KMS-11 (cell line): ENCODE measurements around the gene BAIAP2L1.
A peak's percentile ranks its signal among the peaks of the same experiment; 100 is the strongest.
"Not testable (repeated sequence)": the region's sequence is repeated elsewhere in the genome, so short reads cannot be mapped to it uniquely, and the experiment has no call there.

Source experiments
- H2AFZ ChIP-seq: fragments of 200-600 bp; sonication (generic); 2 replicates; pipeline ENCODE4 v1.6.1; 2016; ENCODE audit warnings: antibody characterized with exemption, mixed run types, low read depth
- H3K27ac ChIP-seq: fragments of 200-600 bp; sonication (generic); 2 replicates; pipeline ENCODE4 v1.6.1; 2016; ENCODE audit warnings: mild to moderate bottlenecking, mixed run types
- H3K27me3 ChIP-seq: fragments of 200-600 bp; sonication (generic); 2 replicates; pipeline ENCODE4 v1.6.1; 2017; ENCODE audit warnings: mild to moderate bottlenecking, low read depth, mixed run types, moderate library complexity; ENCODE audit not compliant: insufficient read depth
- H3K36me3 ChIP-seq: fragments of 200-600 bp; sonication (generic); 2 replicates; pipeline ENCODE4 v1.6.1; 2017; ENCODE audit warnings: mild to moderate bottlenecking, mixed run types; ENCODE audit not compliant: insufficient read depth
- H3K4me1 ChIP-seq: fragments of 200-600 bp; sonication (generic); 2 replicates; pipeline ENCODE4 v1.6.1; 2016; ENCODE audit warnings: mild to moderate bottlenecking, low read depth, mixed run types; ENCODE audit not compliant: poor library complexity, severe bottlenecking
- H3K4me2 ChIP-seq: fragments of 200-600 bp; sonication (generic); 2 replicates; pipeline ENCODE4 v1.7.0; 2016; ENCODE audit warnings: mild to moderate bottlenecking, mixed run types
- H3K4me3 ChIP-seq: fragments of 200-600 bp; sonication (generic); IDR thresholded peaks from 2 replicates; pipeline ENCODE4 v1.6.1; 2017; ENCODE audit warnings: low read depth, low read length, mixed read lengths; ENCODE audit not compliant: insufficient read depth
- H3K79me2 ChIP-seq: fragments of 200-600 bp; sonication (generic); 2 replicates; pipeline ENCODE4 v1.6.1; 2016; ENCODE audit warnings: low read depth, mixed run types; ENCODE audit not compliant: insufficient read depth
- H3K9ac ChIP-seq: fragments of 200-600 bp; sonication (generic); 2 replicates; pipeline ENCODE4 v1.6.1; 2016; ENCODE audit warnings: mild to moderate bottlenecking, mixed run types
- H4K20me1 ChIP-seq: fragments of 200-600 bp; sonication (generic); 2 replicates; pipeline ENCODE4 v1.6.1; 2016; ENCODE audit warnings: mild to moderate bottlenecking, mixed run types; ENCODE audit not compliant: insufficient read depth
- CTCF ChIP-seq: fragments of 200-600 bp; sonication (generic); conservative IDR thresholded peaks from 2 replicates; pipeline ENCODE4 v1.6.1; 2017; ENCODE audit warnings: low read depth, mild to moderate bottlenecking, antibody characterized with exemption, low read length, moderate library complexity, mixed read lengths

BAIAP2L1 gene

DNA sequence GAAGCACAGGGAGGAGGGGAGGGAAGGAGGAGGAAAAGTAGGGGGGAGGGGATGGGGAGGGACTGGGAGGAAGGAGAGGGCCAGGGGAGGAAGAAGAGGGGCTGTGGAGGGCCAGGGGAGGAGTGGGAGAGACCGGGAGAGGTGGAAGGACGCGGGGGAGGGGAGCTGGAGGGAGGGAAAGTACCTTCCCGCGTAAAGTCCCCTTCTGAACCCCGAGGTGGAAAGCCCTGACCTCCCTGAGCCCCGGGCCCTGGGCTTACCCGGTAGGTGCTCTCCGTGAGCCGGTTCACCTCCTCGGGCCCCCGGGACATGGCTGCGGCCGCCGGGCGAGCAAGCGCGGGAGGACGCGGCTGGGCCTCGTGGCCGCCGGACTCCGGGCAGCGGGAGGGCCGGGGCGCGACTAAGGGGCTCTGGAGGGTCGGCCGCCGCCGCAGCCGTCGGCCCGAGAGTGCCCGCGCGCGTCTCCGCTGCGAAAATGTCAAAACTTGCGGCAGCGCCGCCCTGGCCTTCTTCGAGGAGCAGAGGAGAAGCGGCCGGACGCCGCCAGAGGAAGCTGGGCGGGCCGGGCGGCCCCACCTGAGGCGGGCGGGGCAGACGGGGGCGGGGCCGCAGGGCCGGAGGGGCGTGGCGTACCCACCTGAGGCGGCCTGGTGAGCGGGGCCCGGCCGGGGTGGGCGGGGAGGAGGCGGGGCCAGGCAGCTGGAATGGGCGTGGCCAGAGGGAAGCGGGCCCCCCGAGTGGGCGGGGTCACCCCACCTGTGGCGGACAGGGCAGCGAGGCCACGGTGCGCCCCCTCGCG lies at the start of gene BAIAP2L1:
Gene BAIAP2L1 (minus strand): TSS at position 549 of the 799 bp plus-strand sequence. CDS start 238 bp downstream, at position 311.
- peak within 1 kb of the TSS; percentile 89 for H2AFZ ChIP-seq
- H3K27me3 ChIP-seq: no peaks in the 10 kb centered on the region
- peaks cover 14% of the 10 kb centered on the region for H3K4me1 ChIP-seq
- peaks cover 12% of the 10 kb centered on the region; the same call in 1 of the 2 replicates for H3K79me2 ChIP-seq
- peak within 1 kb of the TSS; percentile 66 for H3K27ac ChIP-seq
- peak within 1 kb of the TSS; percentile 47 for H3K4me2 ChIP-seq
- H3K36me3 ChIP-seq: no peaks in the 10 kb centered on the region
- no peaks in the 10 kb centered on the region for H4K20me1 ChIP-seq
- no peak for TF ChIP-seq CTCF
- H3K4me3 ChIP-seq: no peak within 1 kb of the TSS
- H3K9ac ChIP-seq: peak within 1 kb of the TSS; percentile 79

- Histone ChIP-seq H3K27me3 (no peaks in the 10 kb centered on the region), H3K79me2 (no peaks in the 10 kb centered on the region), H3K4me3 (no peak overlapping the region), H3K4me1 (no peaks in the 10 kb centered on the region), H3K9ac (no peak overlapping the region), H3K36me3 (no peaks in the 10 kb centered on the region), H3K4me2 (no peak overlapping the region), H2AFZ (no peak overlapping the region), H3K27ac (no peak overlapping the region), H4K20me1 (no peaks in the 10 kb centered on the region)
- TF ChIP-seq CTCF: no peak
Measured at GRCh38 chr7:98448766-98449165, 47.9 kb upstream of the BAIAP2L1 start.

DNA sequence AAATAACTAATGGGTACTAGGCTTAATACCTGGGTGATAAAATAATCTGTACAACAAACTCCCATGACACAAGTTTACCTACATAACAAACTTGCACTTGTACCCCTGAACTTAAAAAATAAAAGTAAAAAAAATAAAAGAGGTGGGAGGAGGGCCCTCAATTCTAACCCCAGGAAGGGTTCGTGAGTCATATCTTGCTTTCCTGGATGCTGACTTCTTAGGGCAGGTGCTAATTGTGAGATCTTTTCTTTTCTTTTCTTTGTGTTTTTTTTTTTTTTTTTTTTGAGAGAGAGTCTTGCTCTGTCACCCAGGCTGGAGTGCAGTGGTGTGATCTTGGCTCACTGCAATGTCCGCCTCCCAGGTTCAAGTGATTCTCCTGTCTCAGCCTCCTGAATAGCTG lies 40.1 kb upstream of the BAIAP2L1 start:
- not testable (repeated sequence) for H4K20me1 ChIP-seq, H2AFZ ChIP-seq, H3K4me2 ChIP-seq, H3K27ac ChIP-seq, H3K27me3 ChIP-seq, H3K4me1 ChIP-seq, H3K4me3 ChIP-seq, H3K36me3 ChIP-seq, H3K9ac ChIP-seq, H3K79me2 ChIP-seq

GRCh38 chr7:98439484-98439883 lies 38.6 kb upstream of the BAIAP2L1 start:
- Histone ChIP-seq H3K27ac (no peak overlapping the region), H2AFZ (no peak overlapping the region), H3K9ac (no peak overlapping the region), H3K4me3 (no peak overlapping the region), H3K4me2 (no peak overlapping the region), H4K20me1 (no peaks in the 10 kb centered on the region), H3K36me3 (no peaks in the 10 kb centered on the region), H3K4me1 (no peaks in the 10 kb centered on the region), H3K27me3 (no peaks in the 10 kb centered on the region), H3K79me2 (no peaks in the 10 kb centered on the region)
- no peak for TF ChIP-seq CTCF

DNA sequence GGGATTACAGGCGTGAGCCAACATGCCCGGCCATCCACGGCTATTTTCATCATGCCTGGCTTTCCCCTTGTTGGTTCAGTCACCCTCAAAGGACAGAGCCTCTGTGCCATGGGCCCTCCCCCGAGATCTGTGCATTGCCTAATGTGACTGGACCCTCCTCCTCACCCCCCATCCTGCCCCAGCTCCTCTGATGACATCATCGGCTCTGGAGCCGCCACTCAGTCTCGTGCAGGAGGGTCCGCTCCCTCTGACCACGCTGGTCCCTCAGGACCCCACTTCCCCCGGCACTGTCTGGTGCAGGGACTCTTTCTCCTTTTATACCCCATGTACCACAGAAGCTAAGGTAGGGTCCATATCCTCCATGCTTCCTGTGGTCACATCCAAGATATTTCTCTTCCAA lies 33.2 kb upstream of the BAIAP2L1 start:
- Histone ChIP-seq H2AFZ (no peak overlapping the region), H3K4me2 (no peak overlapping the region), H3K4me3 (no peak overlapping the region), H3K9ac (no peak overlapping the region), H3K4me1 (no peaks in the 10 kb centered on the region), H3K36me3 (no peaks in the 10 kb centered on the region), H3K27ac (no peak overlapping the region), H3K27me3 (no peaks in the 10 kb centered on the region), H3K79me2 (no peaks in the 10 kb centered on the region), H4K20me1 (no peaks in the 10 kb centered on the region)
- TF ChIP-seq CTCF: no peak
